T47D (cell line): ENCODE measurements around the gene EMP1.

Source experiments
- DNase-seq, 2 experiments: peaks; one replicate each; pipeline versions ENCODE4 v3.0.0 to v3.0.0-alpha.2; 2011 to 2012; ENCODE audit warnings: low read depth in 1 of 2, low spot score in 1 of 2
- JUND ChIP-seq: IDR thresholded peaks from 2 replicates; pipeline ENCODE4 v1.6.1; 2012; ENCODE audit warnings: low read depth
- in situ Hi-C: cut with HindIII; loops from 2 replicates; pipeline ENCODE4 v1.10.0; 2016; ENCODE audit warnings: low sequenced_read_pairs, low pct_unique_long_range_greater_than_20kb

Gene EMP1

GRCh38 chr12:13163868-13164635, 32.5 kb upstream of the EMP1 start:
- no peak for DNase-seq
- in situ Hi-C loops: no loop called here
- no peak for TF ChIP-seq JUND

GRCh38 chr12:13164921-13165616, 31.5 kb upstream of the EMP1 start:
- in situ Hi-C loops: no loop called here
- no peak for DNase-seq
- no peak for TF ChIP-seq JUND

DNA sequence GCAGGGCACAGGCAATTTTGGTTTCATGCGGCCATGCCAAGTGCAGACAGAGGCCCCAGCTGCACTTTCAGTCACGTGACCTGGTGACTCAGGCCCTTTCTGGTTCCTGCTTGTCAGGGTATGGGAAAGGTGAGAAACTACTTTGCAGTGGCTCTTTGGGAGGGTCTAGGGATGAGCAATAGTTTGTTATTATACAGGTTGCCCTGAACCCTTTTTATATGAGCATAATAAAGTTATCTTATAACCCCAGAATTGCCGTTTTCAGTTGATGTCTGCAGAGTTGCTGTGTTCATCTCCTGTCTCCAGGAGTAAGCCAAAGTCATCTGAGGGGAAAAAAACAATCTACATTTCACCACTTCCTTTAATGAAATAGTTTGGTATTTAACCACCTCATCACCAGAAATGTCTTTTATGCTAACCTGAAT, 30.9 kb upstream of the EMP1 start:
- in situ Hi-C loops: no loop called here
- peak in 1 of 2 experiments; percentile 8 for DNase-seq
- no peak for TF ChIP-seq JUND

- TF ChIP-seq JUND: no peak
- DNase-seq: no peak
- in situ Hi-C loops: no loop called here
These were observed 29.3 kb upstream of the EMP1 start for GRCh38 chr12:13167226-13167625.

GRCh38 chr12:13167906-13168305, 28.6 kb upstream of the EMP1 start:
- no peak for DNase-seq
- in situ Hi-C loops: no loop called here
- no peak for TF ChIP-seq JUND

DNA sequence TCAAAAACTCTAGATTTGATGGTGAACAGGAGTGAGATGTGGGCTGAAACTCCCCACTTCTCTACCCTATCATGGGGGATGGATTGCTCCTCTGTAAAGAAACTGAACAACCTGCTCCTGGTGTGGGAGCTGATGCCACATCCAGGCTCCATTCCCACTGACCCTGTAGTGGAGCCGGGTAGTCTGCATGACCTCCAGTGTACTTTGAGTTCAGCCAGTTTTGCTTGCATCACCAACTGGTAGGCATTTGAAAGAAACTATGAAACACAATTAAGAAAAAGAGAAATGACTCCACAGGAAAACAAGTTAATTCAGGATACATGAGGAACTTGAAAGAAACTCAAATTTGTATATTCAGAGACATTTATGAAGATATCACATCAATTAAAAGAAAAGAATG, 27.3 kb upstream of the EMP1 start:
- TF ChIP-seq JUND: no peak
- no peak for DNase-seq
- in situ Hi-C loops: no loop called here

DNA sequence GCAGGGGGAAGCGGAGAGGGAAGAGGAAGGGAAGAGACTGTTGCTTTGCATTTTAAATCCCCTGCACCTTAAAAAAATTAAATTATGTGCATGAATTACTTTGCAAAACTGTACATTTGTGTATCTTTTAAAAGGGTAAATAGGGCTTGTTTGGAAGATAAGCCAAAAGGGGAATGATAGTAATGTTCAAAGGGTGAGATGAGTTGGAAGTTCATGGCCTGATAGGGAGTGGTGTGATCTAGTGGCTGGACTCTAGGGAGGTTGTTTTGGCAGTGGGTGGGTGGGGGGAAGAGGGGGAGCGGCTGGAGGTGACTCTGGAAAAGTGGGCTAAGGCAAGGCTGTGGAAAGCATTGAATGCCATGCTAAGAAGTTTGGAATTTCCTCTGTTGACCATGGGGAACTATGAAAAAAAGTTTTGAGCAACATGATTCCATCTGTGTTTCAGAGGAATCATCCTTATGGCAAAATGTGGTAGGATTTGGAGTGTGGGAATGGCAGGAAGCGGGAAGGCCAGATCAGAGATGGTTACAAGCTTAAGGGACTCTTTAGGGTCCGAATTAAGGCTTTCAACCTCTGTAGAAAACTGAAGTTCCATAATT, 25.5 kb upstream of the EMP1 start:
- no peak for TF ChIP-seq JUND
- no peak for DNase-seq
- in situ Hi-C loops: no loop called here

- no peak for DNase-seq
- TF ChIP-seq JUND: no peak
These were observed 24.3 kb upstream of the EMP1 start for GRCh38 chr12:13171921-13172859.

DNA sequence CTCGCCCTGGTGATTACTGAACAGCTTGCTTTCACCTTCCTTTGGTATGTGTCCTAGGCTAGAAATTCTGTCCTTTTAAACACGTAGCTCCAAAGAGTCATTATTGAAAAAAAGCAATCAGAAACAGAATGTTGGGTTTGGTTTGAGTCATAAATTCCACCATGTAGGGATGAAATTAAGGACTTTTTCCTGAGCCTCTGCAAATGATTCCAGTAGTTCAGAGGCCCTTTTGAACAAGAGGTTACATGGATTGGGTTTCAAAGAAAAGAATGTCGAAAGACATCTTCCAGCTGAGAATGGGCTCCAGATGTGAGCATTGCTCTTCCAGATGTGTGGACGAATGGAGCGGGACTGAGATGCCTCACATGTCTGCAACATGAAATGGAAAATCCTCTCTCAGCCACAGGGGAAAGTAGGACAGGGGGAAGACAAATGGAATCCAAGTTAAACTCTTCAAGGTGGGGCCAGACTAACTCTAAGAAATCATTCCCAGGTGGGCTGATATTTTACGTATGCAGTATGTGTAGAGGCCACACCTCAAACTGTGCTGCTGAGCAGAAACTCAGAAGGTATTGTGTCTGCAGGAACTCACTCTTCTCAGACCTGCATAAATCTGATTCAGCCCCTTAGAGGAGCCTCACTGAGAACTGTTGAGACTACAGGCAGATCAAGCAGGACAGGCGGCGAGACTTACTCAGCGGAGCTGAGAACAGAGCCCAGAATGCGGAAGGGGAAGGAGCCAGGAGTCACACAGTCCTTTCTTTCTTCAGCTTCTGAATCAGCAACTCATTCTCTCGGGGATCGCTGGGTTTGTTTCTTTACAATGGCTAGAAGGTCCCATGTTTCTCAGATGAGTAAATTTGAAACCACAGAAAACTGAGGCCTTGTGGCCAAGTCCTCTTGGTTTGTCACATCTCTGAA, 23.3 kb upstream of the EMP1 start:
- in situ Hi-C loops: no loop called here
- TF ChIP-seq JUND: no peak
- no peak for DNase-seq

More at GRCh38 chr12:13171921-13172859, 24.3 kb upstream of the EMP1 start:
- in situ Hi-C loops: no loop called here

DNA sequence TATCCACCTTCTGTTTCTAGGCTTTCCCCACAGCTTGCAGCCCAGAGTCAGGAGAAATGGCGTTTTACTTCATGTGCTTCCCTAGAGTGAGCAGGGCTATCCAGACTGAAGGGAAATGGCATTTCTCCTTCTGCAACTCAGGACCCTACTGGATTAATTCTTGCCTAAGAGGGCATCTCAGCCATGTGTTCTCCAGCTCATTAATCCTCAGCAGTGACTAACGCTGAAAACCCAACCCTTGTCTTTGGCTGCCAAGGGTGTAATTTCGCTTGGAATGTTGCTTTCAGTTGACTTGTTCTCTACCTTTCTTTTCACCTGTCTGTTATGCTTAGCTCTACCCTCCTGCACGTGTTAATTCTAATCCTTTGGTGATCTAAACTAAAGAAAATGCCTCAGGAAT, 21.0 kb upstream of the EMP1 start:
- no peak for TF ChIP-seq JUND
- no peak for DNase-seq
- in situ Hi-C loops: no loop called here

DNA sequence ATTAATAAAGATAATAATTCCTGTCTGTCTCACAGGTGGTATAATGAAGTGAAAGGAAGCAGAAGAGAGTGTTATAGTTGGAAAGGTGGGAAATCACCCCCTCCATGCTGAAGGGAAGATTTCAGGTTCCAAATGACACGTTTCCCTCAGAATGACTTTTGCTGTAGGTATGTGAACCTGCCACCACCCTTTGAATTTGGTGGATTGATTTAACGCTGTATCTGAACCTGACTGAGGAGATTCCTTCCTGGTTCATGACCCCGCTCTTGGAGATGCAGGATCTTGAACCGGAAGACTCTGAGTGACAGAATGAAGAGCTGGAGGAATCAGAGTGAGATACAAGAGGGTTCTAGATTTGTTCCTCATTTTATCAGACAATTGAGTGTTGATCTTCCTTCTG, 20.3 kb upstream of the EMP1 start:
- TF ChIP-seq JUND: no peak
- in situ Hi-C loops: no loop called here
- no peak for DNase-seq
